Endodermal cell (in vitro differentiated cells): ENCODE measurements around the gene DAZAP2. TPM values are rescaled to one million over a fixed set of nuclear protein-coding genes. Genes with fewer than 3 reads are reported as not detected.

ENCODE experiments used
- DNase-seq: peaks from one replicate; pipeline ENCODE4 v3.0.0-alpha.2; 2017
- H3K27ac ChIP-seq: 2 replicates; pipeline ENCODE4 v1.5.1; 2013; ENCODE audit warnings: mild to moderate bottlenecking, low read depth, low read length, moderate library complexity
- H3K27me3 ChIP-seq: 2 replicates; pipeline ENCODE4 v1.6.1; 2013; ENCODE audit warnings: mild to moderate bottlenecking, low read length, moderate library complexity; ENCODE audit not compliant: insufficient read depth, control insufficient read depth, poor library complexity, severe bottlenecking
- H3K36me3 ChIP-seq: 2 replicates; pipeline ENCODE4 v1.7.0; 2013; ENCODE audit warnings: mild to moderate bottlenecking, low read length, moderate library complexity; ENCODE audit not compliant: control insufficient read depth, insufficient read depth
- H3K4me1 ChIP-seq: one replicate; pipeline ENCODE4 v1.7.0; 2013; ENCODE audit warnings: low read length; ENCODE audit not compliant: control insufficient read depth, insufficient read depth
- H3K4me3 ChIP-seq: 2 replicates; pipeline ENCODE4 v1.5.1; 2013; ENCODE audit warnings: mild to moderate bottlenecking, low read length, moderate library complexity
- H3K9ac ChIP-seq: 2 replicates; pipeline ENCODE4 v1.6.1; 2013; ENCODE audit warnings: mild to moderate bottlenecking, low read length, moderate library complexity; ENCODE audit not compliant: poor library complexity, severe bottlenecking; ENCODE audit errors: extremely low read depth
- H3K9me3 ChIP-seq: 2 replicates; pipeline ENCODE4 v1.6.1; 2013; ENCODE audit warnings: mild to moderate bottlenecking, low read length, moderate library complexity; ENCODE audit not compliant: control insufficient read depth
- H3K27ac Mint-ChIP-seq: 2 replicates; pipeline ENCODE4 v1.8.0; 2020; ENCODE audit warnings: mixed read lengths
- H3K27me3 Mint-ChIP-seq: 2 replicates; pipeline ENCODE4 v1.8.0; 2021; ENCODE audit warnings: mild to moderate bottlenecking, mixed read lengths; ENCODE audit not compliant: insufficient read depth
- H3K36me3 Mint-ChIP-seq: 2 replicates; pipeline ENCODE4 v1.8.0; 2020; ENCODE audit warnings: low read depth, mixed read lengths
- H3K4me1 Mint-ChIP-seq: 2 replicates; pipeline ENCODE4 v1.8.0; 2020; ENCODE audit warnings: mixed read lengths
- H3K4me3 Mint-ChIP-seq: 2 replicates; pipeline ENCODE4 v1.8.0; 2020; ENCODE audit warnings: mild to moderate bottlenecking, moderate library complexity, mixed read lengths
- H3K9me3 Mint-ChIP-seq: 2 replicates; pipeline ENCODE4 v1.8.0; 2020; ENCODE audit warnings: mild to moderate bottlenecking, mixed read lengths
- WGBS, 2 experiments: methylation state at CpG; one replicate each; pipeline versions ENCODE4 v1.1.5 to v1.1.7; 2013; ENCODE audit warnings: missing lambda C conversion rate in 2 of 2, mixed read lengths in 1 of 2; ENCODE audit not compliant: insufficient coverage in 1 of 2, insufficient read length in 1 of 2; 5-methylcytosine and 5-hydroxymethylcytosine counted together
- total RNA-seq, 2 donors: library from RNA; stranded (reverse); fragmentation: NEBNext Ultra II Directional in 1 of 2; extraction: Animal tissue kit (Norgen Biotek cat#: 25700) in 1 of 2; gene quantifications; 2 replicates in 1 of 2; 3 replicates in 1 of 2; pipeline ENCODE4 v1.2.1, GENCODE V29; 2021
- TF ChIP-seq, protein P1 (sequence below): fragments of 200-600 bp; sonication (generic); conservative IDR thresholded peaks from 2 replicates; pipeline ENCODE4 v1.5.0; 2021; ENCODE audit warnings: antibody characterized with exemption, mild to moderate bottlenecking

The DAZAP2 gene
- total RNA-seq, 2 donors from 2014 or later, result 31.5 to 42.7 TPM

DNA sequence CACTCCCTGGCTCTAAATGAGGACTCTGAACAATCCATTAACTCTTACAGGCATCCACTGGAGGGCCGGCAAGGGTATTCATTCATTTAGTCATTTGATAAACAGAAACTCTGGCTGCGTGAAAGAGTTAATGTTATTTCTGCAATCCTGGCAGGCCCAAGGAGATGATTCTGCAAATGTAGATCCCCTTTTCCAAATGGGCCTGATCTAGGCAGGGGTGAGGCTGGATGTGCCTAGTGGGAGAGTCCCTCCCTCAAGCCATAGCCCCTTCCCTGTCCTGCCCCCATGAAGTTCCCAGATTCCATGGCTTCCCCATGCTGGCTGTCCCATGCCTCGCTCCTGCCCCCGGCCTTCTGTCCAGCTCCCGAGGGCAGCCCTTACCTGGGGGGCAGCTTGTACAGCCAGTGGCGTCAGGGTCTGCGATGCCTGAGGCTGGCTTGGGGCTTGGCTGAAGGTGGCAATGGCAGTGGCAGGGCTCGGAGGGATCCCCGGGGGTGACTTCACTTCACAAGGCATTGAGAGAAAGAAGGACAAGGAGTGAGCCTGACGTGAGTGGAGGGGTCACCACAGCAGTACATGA is 39.2 kb upstream of the DAZAP2 start:
- Histone ChIP-seq H3K9ac (no peak overlapping the region), H3K27ac (no peak overlapping the region), H3K4me3 (no peak overlapping the region), H3K27me3 (no peaks in the 10 kb centered on the region), H3K4me1 (no peaks in the 10 kb centered on the region), H3K9me3 (no peaks in the 10 kb centered on the region), H3K36me3 (no peaks in the 10 kb centered on the region)
- Mint-ChIP-seq H3K4me1 (no peaks in the 10 kb centered on the region), H3K9me3 (peaks cover 6% of the 10 kb centered on the region), H3K27me3 (no peaks in the 10 kb centered on the region), H3K27ac (no peak overlapping the region), H3K4me3 (no peak overlapping the region), H3K36me3 (peaks cover 20% of the 10 kb centered on the region)
- DNase-seq, result no peak
- TF ChIP-seq, protein P1, sequence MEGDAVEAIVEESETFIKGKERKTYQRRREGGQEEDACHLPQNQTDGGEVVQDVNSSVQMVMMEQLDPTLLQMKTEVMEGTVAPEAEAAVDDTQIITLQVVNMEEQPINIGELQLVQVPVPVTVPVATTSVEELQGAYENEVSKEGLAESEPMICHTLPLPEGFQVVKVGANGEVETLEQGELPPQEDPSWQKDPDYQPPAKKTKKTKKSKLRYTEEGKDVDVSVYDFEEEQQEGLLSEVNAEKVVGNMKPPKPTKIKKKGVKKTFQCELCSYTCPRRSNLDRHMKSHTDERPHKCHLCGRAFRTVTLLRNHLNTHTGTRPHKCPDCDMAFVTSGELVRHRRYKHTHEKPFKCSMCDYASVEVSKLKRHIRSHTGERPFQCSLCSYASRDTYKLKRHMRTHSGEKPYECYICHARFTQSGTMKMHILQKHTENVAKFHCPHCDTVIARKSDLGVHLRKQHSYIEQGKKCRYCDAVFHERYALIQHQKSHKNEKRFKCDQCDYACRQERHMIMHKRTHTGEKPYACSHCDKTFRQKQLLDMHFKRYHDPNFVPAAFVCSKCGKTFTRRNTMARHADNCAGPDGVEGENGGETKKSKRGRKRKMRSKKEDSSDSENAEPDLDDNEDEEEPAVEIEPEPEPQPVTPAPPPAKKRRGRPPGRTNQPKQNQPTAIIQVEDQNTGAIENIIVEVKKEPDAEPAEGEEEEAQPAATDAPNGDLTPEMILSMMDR, result no peak
- WGBS, 2 experiments, result 91 to 93% methylated on average over 9 to 10 of the region's 10 CpGs

DNA sequence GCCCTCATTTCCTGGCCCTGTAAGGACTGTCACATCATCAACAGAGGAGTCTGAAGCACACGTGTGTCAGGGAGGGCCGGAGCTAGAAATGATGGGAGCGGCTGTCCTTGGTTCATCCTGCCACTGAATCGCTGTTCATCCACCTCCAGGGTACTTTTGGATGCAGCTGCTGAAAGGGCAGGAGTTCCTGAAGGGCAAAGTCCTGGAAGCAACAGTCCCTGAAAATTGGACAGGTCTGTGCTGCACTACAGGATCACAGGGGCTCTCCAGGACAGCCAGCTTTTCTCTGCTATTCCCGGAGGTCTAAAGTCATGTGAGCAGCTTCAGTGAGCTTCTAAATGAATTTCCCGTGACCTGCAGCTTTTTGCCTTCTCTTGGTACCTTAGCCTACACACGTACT is 38.5 kb upstream of the DAZAP2 start:
- WGBS, 2 experiments, result 95 to 98% methylated on average over 5 to 7 of the region's 7 CpGs
- no peak for DNase-seq
- H3K27ac ChIP-seq, result no peak overlapping the region
- no peaks in the 10 kb centered on the region for H3K4me1 Mint-ChIP-seq
- H3K27me3 ChIP-seq, result no peaks in the 10 kb centered on the region
- H3K9me3 Mint-ChIP-seq, result peaks cover 6% of the 10 kb centered on the region
- H3K36me3 Mint-ChIP-seq, result peaks cover 21% of the 10 kb centered on the region
- H3K27me3 Mint-ChIP-seq, result no peaks in the 10 kb centered on the region
- H3K4me3 Mint-ChIP-seq, result no peak overlapping the region
- H3K9me3 ChIP-seq, result no peaks in the 10 kb centered on the region
- TF ChIP-seq, protein P1, result no peak
- no peak overlapping the region for H3K27ac Mint-ChIP-seq
- no peaks in the 10 kb centered on the region for H3K4me1 ChIP-seq
- H3K36me3 ChIP-seq, result no peaks in the 10 kb centered on the region
- no peak overlapping the region for H3K4me3 ChIP-seq
- H3K9ac ChIP-seq, result no peak overlapping the region

DNA sequence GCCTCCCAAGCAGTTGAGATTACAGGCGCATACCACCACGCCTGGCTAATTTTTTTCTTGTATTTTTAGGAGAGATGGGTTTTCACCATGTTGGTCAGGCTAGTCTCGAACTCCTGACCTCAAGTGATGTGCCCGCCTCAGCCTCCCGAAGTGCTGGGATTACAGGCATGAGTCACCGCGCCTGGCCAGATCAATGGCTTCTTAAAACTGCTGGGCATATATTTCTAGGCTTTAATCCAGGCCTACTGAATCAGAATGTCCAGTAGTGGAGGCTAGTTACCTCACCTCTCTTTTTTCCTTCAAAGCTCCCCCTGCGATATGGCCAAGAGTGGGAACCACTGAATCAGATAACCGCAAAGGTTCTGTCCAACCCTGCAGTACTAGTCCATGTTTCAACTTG is 37.8 kb upstream of the DAZAP2 start:
- Histone ChIP-seq H3K9me3 (no peaks in the 10 kb centered on the region), H3K4me1 (no peaks in the 10 kb centered on the region), H3K4me3 (no peak overlapping the region), H3K9ac (no peak overlapping the region), H3K27ac (no peak overlapping the region), H3K27me3 (no peaks in the 10 kb centered on the region), H3K36me3 (no peaks in the 10 kb centered on the region)
- H3K27me3 Mint-ChIP-seq, result no peaks in the 10 kb centered on the region
- H3K27ac Mint-ChIP-seq, result no peak overlapping the region
- peaks cover 24% of the 10 kb centered on the region for H3K36me3 Mint-ChIP-seq
- peaks cover 6% of the 10 kb centered on the region for H3K9me3 Mint-ChIP-seq
- no peaks in the 10 kb centered on the region for H3K4me1 Mint-ChIP-seq
- H3K4me3 Mint-ChIP-seq, result no peak overlapping the region
- DNase-seq, result no peak
- TF ChIP-seq, protein P1, result no peak
- WGBS, 2 experiments, result 96 to 97% methylated on average over 8 to 9 of the region's 9 CpGs
